Neural cell (in vitro differentiated cells): ENCODE data around the gene IKZF4. TPM values are rescaled to one million over a fixed set of nuclear protein-coding genes. Genes with fewer than 3 reads are reported as not detected.

Experiments used
- H2AFZ ChIP-seq: fragments of 200-600, 300-800 bp; sonication (generic), shearing (Covaris generic); 2 replicates; pipeline ENCODE4 v1.6.0; 2014; ENCODE audit warnings: low read depth, mild to moderate bottlenecking, antibody characterized with exemption, low read length, moderate library complexity
- H3F3A ChIP-seq: fragments of 200-600 bp; shearing (Covaris generic); 2 replicates; pipeline ENCODE4 v1.6.1; 2016; ENCODE audit warnings: mild to moderate bottlenecking, moderate library complexity, mixed read lengths, antibody characterized with exemption, low read length; ENCODE audit not compliant: insufficient read depth, poor library complexity, severe bottlenecking
- H3K27ac ChIP-seq: fragments of 200-600, 300-800 bp; sonication (generic), shearing (Covaris generic); 2 replicates; pipeline ENCODE4 v1.5.1; 2014; ENCODE audit warnings: mild to moderate bottlenecking, low read length, moderate library complexity
- H3K27me3 ChIP-seq: fragments of 300-800, 200-600 bp; sonication (generic), shearing (Covaris generic); 2 replicates; pipeline ENCODE4 v1.6.0; 2014; ENCODE audit warnings: mild to moderate bottlenecking, low read depth, low read length, moderate library complexity; ENCODE audit not compliant: insufficient read depth
- H3K36me3 ChIP-seq: fragments of 300-800, 200-600 bp; sonication (generic), shearing (Covaris generic); 2 replicates; pipeline ENCODE4 v1.5.1; 2014; ENCODE audit warnings: mild to moderate bottlenecking, antibody characterized with exemption, low read length, moderate library complexity; ENCODE audit not compliant: insufficient read depth
- H3K4me2 ChIP-seq: fragments of 300-800, 200-600 bp; sonication (generic), shearing (Covaris generic); 2 replicates; pipeline ENCODE4 v1.6.0; 2014; ENCODE audit warnings: mild to moderate bottlenecking, low read length
- H3K4me3 ChIP-seq: fragments of 300-800, 200-600 bp; sonication (generic), shearing (Covaris generic); 2 replicates; pipeline ENCODE4 v1.5.1; 2014; ENCODE audit warnings: mild to moderate bottlenecking, low read length, moderate library complexity
- H3K79me2 ChIP-seq: fragments of 200-600 bp; shearing (Covaris generic); replicated peaks from 2 replicates; pipeline ENCODE4 v1.6.0; 2014; ENCODE audit warnings: mild to moderate bottlenecking, low read length, moderate library complexity; ENCODE audit not compliant: insufficient read depth
- H3K9ac ChIP-seq: fragments of 300-800, 200-600 bp; sonication (generic), shearing (Covaris generic); 2 replicates; pipeline ENCODE4 v1.6.1; 2016; ENCODE audit warnings: mild to moderate bottlenecking, low read length, mixed read lengths
- H3K9me2 ChIP-seq: fragments of 200-600 bp; shearing (Covaris generic); 2 replicates; pipeline ENCODE4 v1.6.1; 2016; ENCODE audit warnings: mild to moderate bottlenecking, low read length, mixed read lengths; ENCODE audit not compliant: insufficient read depth
- H3K9me3 ChIP-seq: fragments of 200-600, 300-800 bp; sonication (generic), shearing (Covaris generic); 2 replicates; pipeline ENCODE4 v1.6.1; 2016; ENCODE audit warnings: mild to moderate bottlenecking, mixed run types, low read length, moderate library complexity, mixed read lengths
- H4K20me1 ChIP-seq: fragments of 200-600 bp; shearing (Covaris generic); 2 replicates; pipeline ENCODE4 v1.6.1; 2016; ENCODE audit warnings: mild to moderate bottlenecking, mixed run types; ENCODE audit not compliant: insufficient read depth
- EP300 ChIP-seq: fragments of 450-650 bp; conservative IDR thresholded peaks from 2 replicates; pipeline ENCODE4 v1.6.1; 2014; ENCODE audit warnings: antibody characterized with exemption, mild to moderate bottlenecking, moderate library complexity; ENCODE audit not compliant: poor library complexity, severe bottlenecking
- EZH2 ChIP-seq: fragments of 200-600, 300-800 bp; shearing (Covaris generic), sonication (generic); IDR thresholded peaks from 2 replicates; pipeline ENCODE4 v1.6.1; 2014; ENCODE audit warnings: antibody characterized with exemption, low read length, borderline replicate concordance, mild to moderate bottlenecking; ENCODE audit not compliant: insufficient read depth, poor library complexity, severe bottlenecking
- MXI1 ChIP-seq: fragments of 450-650 bp; conservative IDR thresholded peaks from 2 replicates; pipeline ENCODE4 v1.6.1; 2014; ENCODE audit warnings: antibody characterized with exemption, mild to moderate bottlenecking; ENCODE audit not compliant: poor library complexity, severe bottlenecking
- POLR2AphosphoS5 ChIP-seq: IDR thresholded peaks from 2 replicates; pipeline ENCODE4 v1.6.1; 2012
- RAD21 ChIP-seq: fragments of 450-650 bp; conservative IDR thresholded peaks from 2 replicates; pipeline ENCODE4 v1.6.1; 2014; ENCODE audit warnings: antibody characterized with exemption, mild to moderate bottlenecking, moderate library complexity
- SMC3 ChIP-seq: fragments of 450-650 bp; conservative IDR thresholded peaks from 2 replicates; pipeline ENCODE4 v1.6.1; 2014; ENCODE audit warnings: antibody characterized with exemption, mild to moderate bottlenecking, moderate library complexity; ENCODE audit not compliant: poor library complexity
- TAF1 ChIP-seq: IDR thresholded peaks from 2 replicates; pipeline ENCODE4 v1.6.1; 2012; ENCODE audit warnings: low read depth
- polyA plus RNA-seq: library from polyadenylated mRNA; depleted of rRNA; stranded (reverse); fragments of >200 nt; gene quantifications from 2 replicates; pipeline ENCODE4 v1.2.3, GENCODE V29; 2014
- TF ChIP-seq, protein P1 (sequence below): fragments of 450-650 bp; IDR thresholded peaks from 2 replicates; pipeline ENCODE4 v1.5.1; 2014; ENCODE audit warnings: antibody characterized with exemption, mild to moderate bottlenecking, moderate library complexity; ENCODE audit not compliant: poor library complexity, severe bottlenecking
- TF ChIP-seq, protein P2 (sequence below): IDR thresholded peaks from 2 replicates; pipeline ENCODE4 v1.6.1; 2012; ENCODE audit warnings: borderline replicate concordance

IKZF4 gene
- polyA plus RNA-seq, 1 donor from 2014 or later = 4.8 TPM

DNA sequence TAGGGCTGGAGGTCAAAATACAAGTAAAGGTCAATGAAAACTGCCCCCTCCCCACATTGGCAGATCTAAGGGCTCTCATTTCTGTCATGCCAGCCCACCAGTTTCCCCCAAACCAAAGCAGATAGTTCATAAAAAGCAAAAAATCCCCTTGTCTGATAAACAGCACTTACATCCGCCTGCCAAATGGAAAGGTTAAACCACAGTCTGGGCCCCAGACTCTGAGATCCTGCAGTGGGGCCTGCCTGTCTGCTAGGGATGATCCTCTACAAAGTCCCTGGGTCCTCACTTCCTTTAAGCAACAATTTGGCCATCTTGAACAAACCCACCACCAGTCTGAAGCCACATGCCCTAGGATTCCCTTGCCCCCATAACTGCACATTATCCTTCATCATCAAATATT, 11.1 kb downstream of the IKZF4 start:
- no peaks in the 10 kb centered on the region for H3K27me3 ChIP-seq
- no peak overlapping the region for H3K4me3 ChIP-seq
- H3K9me3 ChIP-seq = no peaks in the 10 kb centered on the region
- H3F3A ChIP-seq = no peaks in the 10 kb centered on the region
- no peaks in the 10 kb centered on the region for H4K20me1 ChIP-seq
- H3K79me2 ChIP-seq = no peaks in the 10 kb centered on the region
- H3K4me2 ChIP-seq = no peak overlapping the region
- H3K36me3 ChIP-seq = peaks cover 11% of the 10 kb centered on the region
- TF ChIP-seq POLR2AphosphoS5 (no peak), MXI1 (no peak), TAF1 (no peak), EP300 (no peak), EZH2 (no peak), SMC3 (no peak)
- TF ChIP-seq, protein P1, sequence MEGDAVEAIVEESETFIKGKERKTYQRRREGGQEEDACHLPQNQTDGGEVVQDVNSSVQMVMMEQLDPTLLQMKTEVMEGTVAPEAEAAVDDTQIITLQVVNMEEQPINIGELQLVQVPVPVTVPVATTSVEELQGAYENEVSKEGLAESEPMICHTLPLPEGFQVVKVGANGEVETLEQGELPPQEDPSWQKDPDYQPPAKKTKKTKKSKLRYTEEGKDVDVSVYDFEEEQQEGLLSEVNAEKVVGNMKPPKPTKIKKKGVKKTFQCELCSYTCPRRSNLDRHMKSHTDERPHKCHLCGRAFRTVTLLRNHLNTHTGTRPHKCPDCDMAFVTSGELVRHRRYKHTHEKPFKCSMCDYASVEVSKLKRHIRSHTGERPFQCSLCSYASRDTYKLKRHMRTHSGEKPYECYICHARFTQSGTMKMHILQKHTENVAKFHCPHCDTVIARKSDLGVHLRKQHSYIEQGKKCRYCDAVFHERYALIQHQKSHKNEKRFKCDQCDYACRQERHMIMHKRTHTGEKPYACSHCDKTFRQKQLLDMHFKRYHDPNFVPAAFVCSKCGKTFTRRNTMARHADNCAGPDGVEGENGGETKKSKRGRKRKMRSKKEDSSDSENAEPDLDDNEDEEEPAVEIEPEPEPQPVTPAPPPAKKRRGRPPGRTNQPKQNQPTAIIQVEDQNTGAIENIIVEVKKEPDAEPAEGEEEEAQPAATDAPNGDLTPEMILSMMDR = no peak
- TF ChIP-seq, protein P2, sequence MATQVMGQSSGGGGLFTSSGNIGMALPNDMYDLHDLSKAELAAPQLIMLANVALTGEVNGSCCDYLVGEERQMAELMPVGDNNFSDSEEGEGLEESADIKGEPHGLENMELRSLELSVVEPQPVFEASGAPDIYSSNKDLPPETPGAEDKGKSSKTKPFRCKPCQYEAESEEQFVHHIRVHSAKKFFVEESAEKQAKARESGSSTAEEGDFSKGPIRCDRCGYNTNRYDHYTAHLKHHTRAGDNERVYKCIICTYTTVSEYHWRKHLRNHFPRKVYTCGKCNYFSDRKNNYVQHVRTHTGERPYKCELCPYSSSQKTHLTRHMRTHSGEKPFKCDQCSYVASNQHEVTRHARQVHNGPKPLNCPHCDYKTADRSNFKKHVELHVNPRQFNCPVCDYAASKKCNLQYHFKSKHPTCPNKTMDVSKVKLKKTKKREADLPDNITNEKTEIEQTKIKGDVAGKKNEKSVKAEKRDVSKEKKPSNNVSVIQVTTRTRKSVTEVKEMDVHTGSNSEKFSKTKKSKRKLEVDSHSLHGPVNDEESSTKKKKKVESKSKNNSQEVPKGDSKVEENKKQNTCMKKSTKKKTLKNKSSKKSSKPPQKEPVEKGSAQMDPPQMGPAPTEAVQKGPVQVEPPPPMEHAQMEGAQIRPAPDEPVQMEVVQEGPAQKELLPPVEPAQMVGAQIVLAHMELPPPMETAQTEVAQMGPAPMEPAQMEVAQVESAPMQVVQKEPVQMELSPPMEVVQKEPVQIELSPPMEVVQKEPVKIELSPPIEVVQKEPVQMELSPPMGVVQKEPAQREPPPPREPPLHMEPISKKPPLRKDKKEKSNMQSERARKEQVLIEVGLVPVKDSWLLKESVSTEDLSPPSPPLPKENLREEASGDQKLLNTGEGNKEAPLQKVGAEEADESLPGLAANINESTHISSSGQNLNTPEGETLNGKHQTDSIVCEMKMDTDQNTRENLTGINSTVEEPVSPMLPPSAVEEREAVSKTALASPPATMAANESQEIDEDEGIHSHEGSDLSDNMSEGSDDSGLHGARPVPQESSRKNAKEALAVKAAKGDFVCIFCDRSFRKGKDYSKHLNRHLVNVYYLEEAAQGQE = no peak
- no peak overlapping the region for H2AFZ ChIP-seq
- no peaks in the 10 kb centered on the region for H3K9me2 ChIP-seq
- H3K27ac ChIP-seq = no peak overlapping the region
- no peak overlapping the region for H3K9ac ChIP-seq

DNA sequence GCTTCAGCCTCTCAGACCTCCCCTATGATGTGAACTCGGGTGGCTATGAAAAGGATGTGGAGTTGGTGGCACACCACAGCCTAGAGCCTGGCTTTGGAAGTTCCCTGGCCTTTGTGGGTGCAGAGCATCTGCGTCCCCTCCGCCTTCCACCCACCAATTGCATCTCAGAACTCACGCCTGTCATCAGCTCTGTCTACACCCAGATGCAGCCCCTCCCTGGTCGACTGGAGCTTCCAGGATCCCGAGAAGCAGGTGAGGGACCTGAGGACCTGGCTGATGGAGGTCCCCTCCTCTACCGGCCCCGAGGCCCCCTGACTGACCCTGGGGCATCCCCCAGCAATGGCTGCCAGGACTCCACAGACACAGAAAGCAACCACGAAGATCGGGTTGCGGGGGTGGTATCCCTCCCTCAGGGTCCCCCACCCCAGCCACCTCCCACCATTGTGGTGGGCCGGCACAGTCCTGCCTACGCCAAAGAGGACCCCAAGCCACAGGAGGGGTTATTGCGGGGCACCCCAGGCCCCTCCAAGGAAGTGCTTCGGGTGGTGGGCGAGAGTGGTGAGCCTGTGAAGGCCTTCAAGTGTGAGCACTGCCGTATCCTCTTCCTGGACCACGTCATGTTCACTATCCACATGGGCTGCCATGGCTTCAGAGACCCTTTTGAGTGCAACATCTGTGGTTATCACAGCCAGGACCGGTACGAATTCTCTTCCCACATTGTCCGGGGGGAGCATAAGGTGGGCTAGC, 13.9 kb downstream of the IKZF4 start:
- Histone ChIP-seq H3K36me3 (no peaks in the 10 kb centered on the region), H3K4me2 (no peak overlapping the region), H3K79me2 (no peaks in the 10 kb centered on the region), H3K9me3 (no peaks in the 10 kb centered on the region), H3K27me3 (no peaks in the 10 kb centered on the region), H3K9ac (no peak overlapping the region), H3K9me2 (no peaks in the 10 kb centered on the region), H2AFZ (no peak overlapping the region), H3F3A (no peaks in the 10 kb centered on the region), H3K4me3 (no peak overlapping the region), H3K27ac (no peak overlapping the region), H4K20me1 (no peaks in the 10 kb centered on the region)
- no peak for TF ChIP-seq EP300
- no peak for TF ChIP-seq POLR2AphosphoS5
- no peak for TF ChIP-seq TAF1
- no peak for TF ChIP-seq MXI1
- no peak for TF ChIP-seq SMC3
- TF ChIP-seq RAD21 = no peak
- TF ChIP-seq, protein P1 = no peak
- TF ChIP-seq, protein P2 = no peak
- no peak for TF ChIP-seq EZH2
